ENCODE results near the gene KIRREL3.

The KIRREL3 gene

DNA sequence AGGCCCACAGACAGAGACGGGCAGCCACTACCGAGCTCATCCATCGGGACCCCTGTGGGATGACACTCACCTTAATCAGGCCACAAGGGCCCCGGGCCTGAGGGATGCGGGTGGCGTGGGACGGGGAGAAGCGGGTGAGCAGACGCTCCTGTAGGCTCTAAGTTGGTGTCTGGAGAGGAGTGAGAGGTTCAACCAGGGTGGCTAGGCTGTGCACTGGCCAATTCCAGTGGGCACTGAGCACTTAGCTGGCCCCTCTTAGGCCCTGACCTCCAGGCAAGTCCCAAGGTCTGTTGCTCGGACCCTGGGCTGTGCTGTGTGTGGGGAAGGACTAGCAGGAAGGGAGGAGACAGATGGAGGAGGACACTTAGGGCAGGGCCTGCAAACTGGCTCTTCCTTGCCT lies 505.7 kb downstream of the KIRREL3 start:
- H3K27ac ChIP-seq, result no peak overlapping the region
- TF ChIP-seq CTCF (conservative IDR thresholded peaks at IDR 0.05), result no peak
- no peak for TF ChIP-seq ZFX (IDR thresholded peaks at IDR 0.05)

GRCh38 chr11:126492331-126493082 lies 508.1 kb downstream of the KIRREL3 start:
- no peak for TF ChIP-seq ZFX (IDR thresholded peaks at IDR 0.05)
- TF ChIP-seq CTCF (conservative IDR thresholded peaks at IDR 0.05), result no peak
- no peak overlapping the region for H3K27ac ChIP-seq

GRCh38 chr11:126491092-126491491 lies 509.5 kb downstream of the KIRREL3 start:
- TF ChIP-seq ZFX (IDR thresholded peaks at IDR 0.05), result no peak
- TF ChIP-seq CTCF (conservative IDR thresholded peaks at IDR 0.05), result no peak

GRCh38 chr11:126489836-126490660 lies 510.5 kb downstream of the KIRREL3 start:
- TF ChIP-seq ZFX (IDR thresholded peaks at IDR 0.05) (no peak), CTCF (conservative IDR thresholded peaks at IDR 0.05) (no peak)
- no peak overlapping the region for H3K27ac ChIP-seq

More at GRCh38 chr11:126491092-126491491, 509.5 kb downstream of the KIRREL3 start:
- no peak overlapping the region for H3K27ac ChIP-seq

- TF ChIP-seq ZFX (IDR thresholded peaks at IDR 0.05) (no peak), CTCF (conservative IDR thresholded peaks at IDR 0.05) (no peak)
- no peak overlapping the region for H3K27ac ChIP-seq
Observed at GRCh38 chr11:126488591-126489370, 511.8 kb downstream of the KIRREL3 start.

DNA sequence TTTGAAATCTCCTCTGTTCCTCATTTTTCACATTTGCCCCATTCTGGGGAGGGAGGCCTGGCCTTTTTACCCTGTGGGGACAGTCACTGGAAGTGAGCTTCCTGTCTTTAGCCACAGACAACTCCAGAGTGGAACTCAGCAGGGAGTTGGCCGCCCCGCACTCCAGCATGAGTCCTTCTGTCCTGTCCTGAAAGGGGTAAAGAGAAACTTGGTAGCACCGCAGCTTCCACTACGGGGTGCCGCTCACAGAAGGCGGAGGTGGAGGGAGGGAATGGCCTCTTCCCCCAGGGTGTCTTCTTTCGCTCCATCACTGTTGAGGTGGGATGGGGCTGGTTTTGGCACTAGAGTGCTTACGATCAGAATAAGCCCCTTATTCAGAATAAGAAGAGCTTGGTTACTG lies 512.9 kb downstream of the KIRREL3 start:
- H3K27ac ChIP-seq, result no peak overlapping the region
- TF ChIP-seq CTCF (conservative IDR thresholded peaks at IDR 0.05) (no peak), ZFX (IDR thresholded peaks at IDR 0.05) (no peak)
